Measurements from ENCODE around the gene ACOT9.
A peak's percentile ranks its signal among the peaks of the same experiment; 100 is the strongest.
"Not testable (repeated sequence)": the region's sequence is repeated elsewhere in the genome, so short reads cannot be mapped to it uniquely, and the experiment has no call there.

ACOT9 gene

DNA sequence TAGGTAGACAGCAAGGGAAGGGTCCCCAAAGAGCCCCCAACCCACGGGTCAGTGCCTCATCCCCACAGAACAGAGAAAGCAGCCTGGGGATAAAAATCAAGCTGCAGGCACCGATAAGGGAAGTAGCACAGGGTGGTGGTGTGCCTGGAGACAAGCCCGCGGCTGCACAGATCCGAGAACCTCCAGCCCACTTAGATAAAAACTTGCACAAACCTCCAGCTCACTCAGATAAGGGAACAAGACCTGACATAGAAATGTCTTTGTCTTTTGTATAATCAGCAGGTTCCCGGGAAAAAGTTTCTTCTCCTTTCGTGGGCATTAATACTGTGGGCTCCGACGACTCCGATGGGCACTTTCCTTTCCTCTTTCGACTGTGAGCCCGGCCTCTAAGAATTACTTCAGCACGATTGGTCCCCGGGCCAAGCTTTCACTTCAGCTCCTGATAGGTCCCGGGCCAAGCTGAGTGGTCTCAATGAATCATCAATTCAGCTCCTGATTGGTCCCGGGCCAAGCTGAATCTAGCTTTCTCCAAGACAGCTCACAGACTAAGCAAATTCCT is 43.4 kb downstream of the ACOT9 start:
- DNase-seq (ENCODE audit: low read depth in 3 of 3) = no peak

DNA sequence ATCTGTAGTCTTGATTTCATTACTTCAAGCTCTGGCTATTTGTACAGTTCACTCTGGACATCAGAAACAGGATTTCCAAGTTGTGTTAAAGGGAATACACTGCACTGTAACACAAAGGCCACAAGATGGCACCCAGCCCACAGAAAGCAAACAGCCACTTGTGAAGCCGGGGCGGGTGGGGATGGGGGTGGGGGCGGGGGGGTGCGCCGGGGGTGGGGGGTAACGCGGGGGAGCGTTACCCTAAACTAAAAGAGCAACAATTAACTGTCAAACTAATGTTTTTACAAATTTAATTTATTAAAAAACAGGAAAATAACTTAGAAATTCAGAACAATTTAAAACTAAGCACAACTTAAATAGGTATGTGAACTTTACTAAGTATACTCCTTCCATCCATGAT is 48.5 kb downstream of the ACOT9 start:
- DNase-seq (ENCODE audit: low read depth in 3 of 3) = peak in 2 of 3 experiments; percentile 11 to 14

DNA sequence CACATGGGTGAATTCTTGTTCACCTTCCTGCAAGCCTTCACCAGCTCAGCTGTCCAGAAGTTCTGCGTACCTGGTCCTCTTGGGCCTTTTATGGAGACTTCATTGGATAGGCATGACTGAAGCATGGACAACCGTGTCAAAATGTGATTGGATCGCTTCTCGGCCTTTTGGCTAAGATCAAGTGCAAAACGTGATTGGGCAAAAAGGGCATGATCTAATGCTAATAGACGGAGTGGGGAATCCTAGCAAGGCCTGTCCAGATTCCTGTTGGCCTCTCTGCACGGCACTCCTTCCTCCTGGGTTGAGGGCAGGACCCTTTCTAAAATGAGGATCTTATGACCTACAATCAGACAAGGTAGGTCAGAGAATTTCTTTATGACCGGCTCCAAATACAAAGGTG is 50.9 kb downstream of the ACOT9 start:
- DNase-seq (ENCODE audit: low read depth in 3 of 3) = no peak

DNA sequence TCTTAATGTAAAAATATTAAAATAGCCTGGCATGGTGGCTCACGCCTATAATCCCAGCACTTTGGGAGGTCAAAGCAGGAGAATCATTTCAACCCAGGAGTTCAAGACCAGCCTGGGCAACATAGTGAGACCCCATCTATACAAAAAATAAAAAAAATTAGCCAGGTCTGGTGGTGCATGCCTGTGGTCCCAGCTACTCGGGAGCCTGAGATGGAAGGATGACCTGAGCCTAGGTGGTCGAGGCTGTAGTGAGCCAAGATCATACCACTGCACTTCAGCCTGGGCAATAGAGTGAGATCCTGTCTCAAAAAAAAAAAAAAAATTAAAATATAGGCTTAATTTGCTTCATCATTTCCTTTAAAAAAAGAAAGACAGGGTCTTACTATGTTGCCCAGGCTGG is 66.6 kb downstream of the ACOT9 start:
- DNase-seq (ENCODE audit: low read depth in 3 of 3) = not testable (repeated sequence)

DNA sequence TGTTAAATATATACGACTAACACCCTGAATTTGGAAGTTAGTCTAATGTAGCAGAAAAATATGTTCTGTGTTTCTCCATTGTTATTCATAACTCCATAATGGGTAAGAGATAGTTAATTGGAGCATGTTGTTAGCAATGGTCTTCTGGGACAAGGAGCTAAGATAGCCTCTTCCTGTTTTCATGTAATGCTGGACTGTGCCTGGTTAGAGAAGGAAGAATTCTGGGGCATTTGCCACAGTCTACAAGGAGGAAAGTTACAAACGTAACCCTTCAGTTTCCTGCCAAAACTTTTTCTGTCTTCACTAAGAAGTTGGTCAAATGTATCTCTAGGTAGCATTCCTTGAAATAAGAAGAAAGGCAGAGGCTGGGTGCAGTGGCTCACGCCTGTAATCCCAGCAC is 70.0 kb downstream of the ACOT9 start:
- no peak for DNase-seq (ENCODE audit: low read depth in 3 of 3)

DNA sequence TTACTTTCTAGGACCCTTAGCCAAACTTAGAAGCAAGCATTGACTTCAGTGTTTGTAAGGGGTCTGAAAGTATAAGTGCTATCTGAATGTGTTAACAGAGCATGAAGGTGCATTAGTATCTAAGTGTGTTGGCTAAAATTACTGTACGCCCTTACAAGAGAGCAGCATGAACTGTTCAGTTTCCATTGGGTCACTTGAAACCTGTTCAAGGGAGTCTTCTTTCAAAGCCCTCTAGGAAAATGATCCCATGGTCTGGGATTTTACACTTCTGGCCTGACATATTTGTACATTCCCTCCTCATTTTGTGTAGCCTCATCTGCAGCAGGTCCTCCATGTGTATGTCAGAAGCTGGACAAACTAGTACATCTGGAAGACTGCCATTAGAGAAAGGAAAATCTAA is 72.5 kb downstream of the ACOT9 start:
- DNase-seq (ENCODE audit: low read depth in 3 of 3) = no peak

DNA sequence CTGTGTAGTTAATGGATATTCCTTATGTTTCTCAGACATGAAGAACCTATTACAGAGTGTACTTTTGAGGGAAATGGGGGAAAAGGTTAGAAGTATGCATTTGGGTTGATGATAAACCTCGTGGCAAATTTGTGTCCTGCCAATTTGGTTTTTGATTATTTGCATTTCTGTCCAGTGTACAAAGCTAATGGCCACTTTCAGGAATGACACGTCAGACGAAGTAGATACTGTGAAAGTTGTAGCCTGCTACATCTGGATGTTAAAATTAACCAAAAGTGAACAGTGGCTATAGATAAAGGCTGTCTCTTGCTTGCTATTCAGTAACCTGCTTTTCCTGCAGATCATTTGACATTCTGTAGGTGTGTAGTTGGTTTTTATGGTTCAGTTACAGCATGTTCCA is 74.7 kb downstream of the ACOT9 start:
- DNase-seq (ENCODE audit: low read depth in 3 of 3) = no peak

DNA sequence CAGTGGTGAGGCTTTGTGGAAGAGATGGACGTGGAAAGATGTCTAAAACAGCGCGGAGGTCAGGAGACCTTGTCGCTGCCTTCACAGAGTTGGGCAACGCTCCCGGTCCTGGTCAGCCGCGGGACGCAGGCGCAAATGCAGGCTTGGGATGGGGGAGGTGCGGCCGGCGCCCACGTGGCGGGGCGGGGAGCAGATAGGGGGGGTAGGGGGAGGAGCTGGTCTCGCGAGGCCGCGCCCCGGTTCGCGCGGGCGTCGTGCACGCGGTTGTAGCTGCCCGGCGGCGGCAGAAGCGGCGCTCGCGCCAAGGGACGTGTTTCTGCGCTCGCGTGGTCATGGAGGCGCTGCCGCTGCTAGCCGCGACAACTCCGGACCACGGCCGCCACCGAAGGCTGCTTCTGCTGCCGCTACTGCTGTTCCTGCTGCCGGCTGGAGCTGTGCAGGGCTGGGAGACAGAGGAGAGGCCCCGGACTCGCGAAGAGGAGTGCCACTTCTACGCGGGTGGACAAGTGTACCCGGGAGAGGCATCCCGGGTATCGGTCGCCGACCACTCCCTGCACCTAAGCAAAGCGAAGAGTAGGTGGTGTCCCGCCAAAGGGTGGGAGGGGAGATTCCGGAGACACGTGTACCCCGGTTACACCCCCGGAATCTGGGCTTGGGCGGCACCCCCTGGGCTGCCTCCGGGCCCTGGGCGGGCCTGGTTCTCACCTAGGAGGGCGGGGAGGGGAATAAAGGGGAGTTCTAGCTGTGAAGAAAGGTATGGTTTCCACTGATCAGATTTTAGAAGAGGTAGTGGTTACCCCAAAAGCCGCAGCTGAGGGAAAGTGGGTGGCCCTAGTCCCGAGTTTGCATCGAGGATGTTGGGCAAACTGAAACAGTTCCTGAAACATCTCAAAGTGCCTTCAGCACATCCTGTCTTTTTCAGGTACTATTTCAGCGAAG is 75.6 kb downstream of the ACOT9 start, which contains the start of gene PRDX4:
TSS of gene PRDX4 (plus strand) at position 255 of the 939 bp plus-strand sequence. CDS start at position 333, 78 bp downstream.
- DNase-seq (ENCODE audit: low read depth in 3 of 3) = peak; percentile 49 to 75 (median 62)

DNA sequence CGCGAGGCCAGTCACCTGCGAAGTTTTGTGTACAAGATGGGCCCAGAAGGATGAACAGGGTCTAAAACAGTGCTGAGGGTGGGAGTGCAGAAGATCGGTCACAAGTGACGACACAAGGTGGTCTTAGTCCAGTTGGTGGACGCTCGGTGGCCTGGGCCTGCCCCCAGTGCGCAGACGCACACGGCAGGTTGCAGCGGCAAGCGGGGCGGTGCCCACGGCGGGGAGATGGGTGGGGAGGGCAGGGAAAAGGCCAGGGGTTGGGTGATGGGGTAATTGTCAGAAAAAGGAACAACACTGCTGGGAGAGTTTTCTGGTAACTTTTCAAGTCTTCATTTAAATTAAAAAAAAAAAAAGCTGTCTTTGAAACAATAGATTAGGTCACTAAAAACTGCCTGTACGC is 76.8 kb downstream of the ACOT9 start:
- DNase-seq (ENCODE audit: low read depth in 3 of 3) = no peak

DNA sequence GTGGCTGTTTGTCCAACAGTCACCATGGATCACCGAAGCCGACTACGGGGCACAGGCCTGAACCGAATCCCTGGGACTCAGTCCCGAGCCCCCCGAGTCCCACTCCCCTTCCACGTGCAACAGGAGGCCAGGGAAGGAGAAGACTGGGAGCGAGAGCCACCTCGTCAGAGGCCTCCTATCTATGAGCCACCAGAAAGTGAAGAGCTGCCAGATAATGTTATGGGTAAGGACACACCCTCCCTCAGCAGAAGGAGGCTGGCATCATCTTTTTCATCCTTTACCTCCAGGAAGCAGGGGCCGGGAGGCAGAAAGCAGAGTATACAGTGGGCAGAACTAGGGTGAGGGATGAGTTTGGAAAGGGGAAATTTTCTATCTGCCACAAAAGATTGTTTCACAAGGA is 78.6 kb downstream of the ACOT9 start:
- DNase-seq (ENCODE audit: low read depth in 3 of 3) = no peak

DNA sequence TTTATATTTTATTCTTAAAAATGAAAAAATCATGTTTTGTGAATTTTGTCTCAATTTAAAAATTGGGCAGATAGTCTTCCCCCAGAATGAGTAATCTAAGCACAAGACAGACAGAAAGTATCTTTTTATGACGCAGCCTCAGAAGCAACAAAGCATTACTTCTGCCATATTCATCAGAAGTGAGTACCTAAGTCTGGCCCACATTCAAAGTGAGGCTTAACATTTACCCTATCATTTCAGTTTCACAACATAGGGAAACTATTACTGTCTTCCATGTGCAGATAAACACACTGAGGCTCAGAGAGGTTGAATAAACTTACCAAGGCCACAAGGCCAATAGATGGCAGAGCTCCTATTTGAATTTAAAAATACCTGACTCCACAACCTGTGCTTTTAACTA is 80.2 kb downstream of the ACOT9 start:
- DNase-seq (ENCODE audit: low read depth in 3 of 3) = no peak

DNA sequence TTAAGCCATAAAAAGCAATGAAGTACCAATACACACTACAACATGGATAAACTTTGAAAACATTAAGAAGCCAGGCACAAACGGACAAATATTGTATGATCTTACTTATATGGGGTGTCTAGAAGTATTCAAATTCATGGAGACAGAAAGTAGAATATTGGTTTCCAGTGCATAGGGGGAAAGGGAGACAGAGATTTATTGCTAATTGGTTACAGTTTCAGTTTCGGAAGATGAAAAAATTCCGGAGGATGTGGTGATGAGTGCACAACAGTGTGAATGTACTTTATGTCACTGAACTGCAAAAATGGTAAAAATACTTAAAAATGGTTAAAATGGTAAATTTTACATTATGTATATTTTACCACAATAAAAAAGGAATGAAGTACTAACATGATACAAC is 80.9 kb downstream of the ACOT9 start:
- DNase-seq (ENCODE audit: low read depth in 3 of 3) = no peak

DNA sequence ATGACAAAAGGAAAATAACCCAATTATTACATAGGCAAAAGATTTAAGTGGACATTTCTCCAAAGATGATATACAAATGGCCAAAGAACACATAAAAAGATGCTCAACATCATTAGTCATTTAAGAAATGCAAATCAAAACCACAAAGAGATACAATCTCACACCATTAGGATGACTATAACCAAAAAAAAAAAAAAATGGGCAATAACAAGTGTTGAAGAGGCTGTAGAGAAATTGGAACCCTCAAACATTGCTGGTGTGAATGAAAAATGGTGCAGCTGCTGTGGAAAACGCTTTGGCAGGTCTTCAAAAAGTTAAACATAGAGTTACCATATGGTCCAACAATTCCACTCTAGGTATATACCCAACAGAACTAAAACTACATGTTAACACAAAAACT is 81.4 kb downstream of the ACOT9 start:
- no peak for DNase-seq (ENCODE audit: low read depth in 3 of 3)

DNA sequence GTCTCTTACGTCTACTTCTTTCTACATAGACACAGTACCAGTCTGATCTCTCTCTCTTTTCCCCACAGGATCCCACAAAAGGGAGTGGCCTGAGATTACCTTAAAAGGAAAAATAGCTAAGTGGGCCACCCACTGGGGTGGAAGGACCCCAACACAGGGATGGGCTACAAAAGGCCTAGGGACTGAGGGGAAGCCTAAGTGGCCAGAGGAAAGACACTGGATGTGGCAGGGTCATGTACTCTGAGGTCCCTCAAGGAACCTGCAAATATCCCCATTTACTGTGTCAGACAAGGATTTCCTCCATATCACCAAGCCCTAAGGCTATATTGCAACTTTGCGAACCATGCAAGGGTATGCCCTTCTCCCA is 82.3 kb downstream of the ACOT9 start:
- DNase-seq (ENCODE audit: low read depth in 3 of 3) = no peak

DNA sequence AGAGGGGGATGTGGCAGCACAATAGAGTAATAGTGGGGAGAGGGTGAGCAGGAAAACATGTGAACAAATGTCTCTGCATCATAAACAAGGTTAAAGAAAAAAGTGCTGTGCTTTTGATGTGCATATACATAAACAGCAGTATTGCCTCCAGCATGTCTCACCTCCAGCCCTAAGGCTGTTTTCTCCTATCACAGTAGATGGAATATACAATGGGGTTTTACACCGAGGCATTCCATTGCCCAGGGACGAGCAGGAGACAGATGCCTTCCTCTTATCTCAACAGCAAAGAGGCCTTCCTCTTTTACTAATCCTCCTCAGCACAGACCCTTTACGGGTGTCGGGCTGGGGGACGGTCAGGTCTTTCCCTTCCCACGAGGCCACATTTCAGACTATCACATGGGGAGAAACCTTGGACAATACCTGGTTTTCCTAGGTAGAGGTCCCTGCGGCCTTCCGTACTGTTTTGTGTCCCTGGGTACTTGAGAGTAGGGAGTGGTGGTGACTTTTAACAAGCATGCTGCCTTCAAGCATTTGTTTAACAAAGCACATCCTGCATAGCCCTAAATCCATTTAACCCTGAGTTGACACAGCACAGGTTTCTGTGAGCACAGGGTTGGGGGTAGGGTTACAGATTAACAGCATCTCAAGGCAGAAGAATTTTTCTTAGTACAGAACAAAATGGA is 82.9 kb downstream of the ACOT9 start:
- not testable (repeated sequence) for DNase-seq (ENCODE audit: low read depth in 3 of 3)

DNA sequence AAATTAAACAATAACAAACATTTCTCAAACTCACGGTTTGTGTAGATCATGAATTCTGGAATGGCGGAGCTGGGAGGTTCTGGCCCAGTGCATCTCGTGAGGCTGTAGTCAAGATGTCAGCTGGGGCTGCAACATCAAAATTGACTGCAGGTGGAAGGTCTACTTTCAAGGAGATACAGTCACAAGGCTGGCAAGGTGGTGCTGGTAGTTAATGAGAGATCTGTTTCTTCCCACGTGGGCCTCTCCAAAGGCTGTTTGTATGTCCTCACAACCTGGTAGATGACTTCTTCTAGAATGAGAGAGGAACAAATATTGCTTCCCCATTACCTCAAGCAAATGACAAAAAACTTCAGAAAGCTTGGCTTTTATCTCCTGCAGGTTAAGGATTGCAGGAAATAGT is 83.7 kb downstream of the ACOT9 start:
- no peak for DNase-seq (ENCODE audit: low read depth in 3 of 3)

DNA sequence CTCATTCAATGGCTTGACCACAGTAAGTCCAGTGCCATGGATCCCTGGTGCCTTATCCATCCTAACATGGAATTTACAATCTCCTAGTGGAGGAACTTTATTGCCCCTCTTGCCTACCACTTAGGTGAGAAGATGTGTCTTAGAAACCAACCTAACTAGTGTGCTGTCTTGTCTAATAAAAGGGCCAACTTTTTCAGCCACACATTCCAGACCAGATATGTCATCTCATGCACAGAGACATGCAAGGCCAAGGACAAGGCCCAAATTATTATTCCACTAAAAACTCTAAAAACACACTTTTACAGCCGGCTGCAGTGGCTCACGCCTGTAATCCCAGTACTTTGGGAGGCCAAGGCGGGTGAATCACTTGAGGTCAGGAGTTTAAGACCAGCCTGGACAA is 86.4 kb downstream of the ACOT9 start:
- DNase-seq (ENCODE audit: low read depth in 3 of 3) = no peak

DNA sequence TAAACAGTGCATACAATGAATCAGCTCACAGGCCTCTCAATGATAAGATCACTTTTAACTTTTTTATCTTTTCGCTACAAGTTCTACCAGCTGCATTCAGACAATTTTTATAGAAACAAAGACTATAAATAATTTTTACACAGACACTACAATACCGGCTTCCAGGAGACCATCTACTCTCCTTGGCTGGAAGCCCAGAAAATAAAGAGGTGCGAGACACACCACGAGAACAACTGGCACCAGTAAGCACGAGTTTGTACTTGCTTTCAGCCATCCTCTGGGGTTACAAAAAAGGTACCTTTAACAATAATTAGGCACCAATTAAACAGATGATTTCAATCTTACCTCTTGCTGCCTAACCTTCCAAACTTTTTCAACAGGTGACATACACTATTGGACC is 87.0 kb downstream of the ACOT9 start:
- no peak for DNase-seq (ENCODE audit: low read depth in 3 of 3)

Measured in stimulated activated CD4-positive, alpha-beta T cell treated with anti-CD3 and anti-CD28 coated beads, TNF-alpha, amount 100 ng/mL, for 24 hours (primary cell).